GM18499 (cell line): Measurements from ENCODE around the gene DISC1.
"Not testable (repeated sequence)": the region's sequence is repeated elsewhere in the genome, so short reads cannot be mapped to it uniquely, and the experiment has no call there.

Source experiments
- ATAC-seq: cut with Tn5 transposase; IDR thresholded peaks from one replicate; pipeline ENCODE4 v1.9.1; 2021; ENCODE audit warnings: moderate number of reproducible peaks; ENCODE audit not compliant: insufficient read depth, unreplicated experiment

DISC1 gene

DNA sequence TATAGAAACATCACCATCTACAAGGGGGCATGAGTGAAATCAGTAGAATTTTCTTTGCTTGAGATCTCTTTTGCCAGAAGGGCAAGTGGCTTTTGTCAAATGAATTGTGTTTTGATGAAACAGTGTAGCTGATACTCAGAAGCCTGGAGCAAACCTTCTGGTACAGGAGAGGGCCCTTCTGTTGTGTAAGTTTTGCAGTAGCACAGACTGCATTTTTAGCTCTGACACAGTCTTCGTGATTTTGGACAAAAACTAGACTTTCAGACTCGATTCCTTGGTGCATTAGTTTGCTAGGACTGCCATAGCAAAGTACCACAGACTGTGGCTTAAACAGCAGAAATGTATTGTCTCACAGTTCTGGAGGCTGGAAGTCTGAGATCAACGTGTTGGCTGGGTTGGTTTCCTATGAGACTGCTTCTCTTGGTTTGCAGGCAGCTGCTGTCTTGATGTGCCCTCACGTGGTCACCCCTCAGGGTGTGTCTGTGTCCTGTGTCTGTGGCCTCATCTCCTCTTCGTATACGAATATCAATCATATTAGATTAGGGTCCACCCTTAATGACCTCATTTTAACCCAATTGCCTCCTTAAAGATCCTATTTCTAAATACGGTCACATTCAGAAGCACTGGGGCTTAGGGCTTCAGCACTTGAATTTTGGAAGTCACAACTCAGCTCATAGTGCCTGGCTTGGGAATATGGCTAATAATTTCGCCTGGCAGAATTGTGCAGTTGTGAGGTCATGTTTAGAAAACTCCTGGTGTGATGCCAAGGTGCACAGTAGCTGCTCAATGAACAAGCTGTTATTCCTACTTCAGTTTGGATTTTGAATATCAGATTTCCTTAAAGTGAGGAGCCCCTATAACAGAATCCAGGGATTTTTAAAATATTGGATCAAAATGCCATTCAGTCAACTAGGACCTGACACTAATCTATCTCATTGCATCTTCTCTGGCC, 21.2 kb upstream of the DISC1 start:
- ATAC-seq: no peak

DNA sequence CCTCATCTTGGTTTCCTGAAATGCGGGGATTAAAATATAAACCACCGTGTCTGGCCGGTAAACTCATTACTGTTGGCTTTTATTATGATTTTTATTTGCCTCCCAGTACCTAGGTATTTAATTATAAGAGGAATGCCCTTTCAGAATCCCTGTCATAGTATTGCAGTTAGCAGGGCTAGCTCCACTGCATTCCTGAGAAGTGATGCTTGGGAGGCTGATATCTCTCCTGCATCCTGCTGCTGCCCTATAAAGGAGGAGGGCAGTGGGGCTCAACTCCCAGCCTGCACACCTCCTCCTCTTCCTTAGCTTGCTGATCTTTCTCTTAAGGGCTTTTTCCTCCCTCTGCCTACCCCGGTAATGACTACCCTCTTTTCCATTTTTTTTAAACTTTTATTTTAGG, 19.9 kb upstream of the DISC1 start:
- no peak for ATAC-seq

DNA sequence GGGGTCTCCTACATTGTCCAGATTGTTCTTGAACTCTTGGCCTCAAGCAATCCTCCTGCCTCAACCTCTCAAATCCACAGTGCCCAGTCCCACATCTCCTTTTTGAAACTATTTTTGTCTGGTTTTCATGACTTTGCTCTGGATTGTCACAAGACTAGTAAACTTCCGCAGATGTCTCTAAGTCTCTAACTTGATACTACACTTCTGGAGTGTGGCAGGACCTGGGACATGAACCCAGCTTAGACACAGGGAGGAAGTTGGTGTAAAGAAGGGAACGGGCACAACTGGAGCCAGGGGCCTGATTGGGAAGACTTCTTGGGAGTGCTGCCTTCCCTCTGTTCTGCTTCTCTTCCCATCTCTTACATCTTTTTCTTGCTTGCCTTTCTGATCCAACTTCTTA, 16.2 kb upstream of the DISC1 start:
- ATAC-seq: no peak

DNA sequence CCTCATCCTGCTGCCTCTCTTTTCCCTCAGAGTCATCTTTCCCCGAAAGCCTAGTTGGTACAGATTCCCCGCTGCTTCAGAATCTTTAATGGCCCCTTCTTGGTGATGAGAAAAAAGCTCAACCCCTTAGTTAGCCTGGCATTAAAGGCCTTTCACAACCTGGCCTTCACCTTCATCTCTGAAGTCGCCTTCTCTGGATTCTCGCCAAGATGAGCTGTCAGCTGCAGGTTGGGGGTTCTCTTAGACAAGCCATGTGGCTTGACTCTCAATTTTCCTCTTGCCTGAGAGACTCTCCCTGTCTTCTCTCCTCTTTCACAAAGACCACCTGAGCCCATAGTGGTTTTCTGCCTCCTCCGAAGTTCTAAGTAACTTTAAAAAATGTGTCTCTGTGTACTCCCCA, 15.5 kb upstream of the DISC1 start:
- no peak for ATAC-seq

DNA sequence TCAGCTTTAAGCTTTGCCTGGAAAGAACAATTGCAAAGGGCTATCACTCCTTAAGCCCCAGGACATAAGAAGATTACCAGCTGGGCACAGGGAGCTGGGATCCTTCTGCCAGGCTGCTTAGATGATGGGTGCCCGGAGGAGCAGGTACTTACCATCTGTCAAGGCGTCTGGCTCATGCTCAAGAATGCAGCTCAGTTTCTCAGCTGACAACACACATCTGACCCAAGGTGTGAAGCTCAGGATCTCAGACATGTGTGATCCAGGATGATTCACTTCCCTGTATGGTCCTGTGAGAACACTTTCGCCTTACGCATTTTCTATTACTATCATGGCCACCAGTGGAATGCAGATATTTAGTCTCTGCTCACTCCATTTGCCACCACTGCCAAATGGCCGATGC, 14.7 kb upstream of the DISC1 start:
- no peak for ATAC-seq

DNA sequence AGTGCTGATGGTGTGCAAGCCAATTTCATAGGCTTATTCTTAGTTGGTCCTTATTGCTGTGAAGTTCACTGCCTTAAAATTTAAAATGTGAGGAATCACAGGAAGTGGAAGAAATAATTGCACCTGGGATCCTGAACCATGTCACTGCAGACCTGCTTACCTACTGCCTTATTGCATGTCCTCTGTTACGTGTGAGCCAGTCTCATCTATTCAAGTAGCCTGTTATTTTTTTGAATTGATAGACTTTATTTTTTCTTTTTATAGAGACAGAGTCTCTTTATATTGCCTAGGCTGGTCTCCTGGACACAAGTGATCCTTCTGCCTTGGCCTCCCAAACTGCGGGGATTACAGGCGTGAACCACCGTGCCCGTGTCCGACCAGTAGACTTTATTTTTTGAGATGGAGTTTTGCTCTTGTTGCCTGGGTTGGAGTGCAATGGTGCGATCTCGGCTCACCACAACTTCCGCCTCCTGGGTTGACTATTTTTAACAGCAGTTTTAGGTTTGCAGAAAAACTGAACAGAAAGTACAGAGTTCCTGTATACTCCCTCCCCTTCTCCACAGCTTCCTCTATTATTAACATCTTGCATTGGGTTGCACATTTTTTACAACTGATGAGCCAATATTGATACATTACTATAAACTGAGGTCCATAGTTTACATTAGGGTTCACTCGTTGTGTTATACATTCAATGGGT, 14.0 kb upstream of the DISC1 start:
- ATAC-seq: peak; percentile 92

DNA sequence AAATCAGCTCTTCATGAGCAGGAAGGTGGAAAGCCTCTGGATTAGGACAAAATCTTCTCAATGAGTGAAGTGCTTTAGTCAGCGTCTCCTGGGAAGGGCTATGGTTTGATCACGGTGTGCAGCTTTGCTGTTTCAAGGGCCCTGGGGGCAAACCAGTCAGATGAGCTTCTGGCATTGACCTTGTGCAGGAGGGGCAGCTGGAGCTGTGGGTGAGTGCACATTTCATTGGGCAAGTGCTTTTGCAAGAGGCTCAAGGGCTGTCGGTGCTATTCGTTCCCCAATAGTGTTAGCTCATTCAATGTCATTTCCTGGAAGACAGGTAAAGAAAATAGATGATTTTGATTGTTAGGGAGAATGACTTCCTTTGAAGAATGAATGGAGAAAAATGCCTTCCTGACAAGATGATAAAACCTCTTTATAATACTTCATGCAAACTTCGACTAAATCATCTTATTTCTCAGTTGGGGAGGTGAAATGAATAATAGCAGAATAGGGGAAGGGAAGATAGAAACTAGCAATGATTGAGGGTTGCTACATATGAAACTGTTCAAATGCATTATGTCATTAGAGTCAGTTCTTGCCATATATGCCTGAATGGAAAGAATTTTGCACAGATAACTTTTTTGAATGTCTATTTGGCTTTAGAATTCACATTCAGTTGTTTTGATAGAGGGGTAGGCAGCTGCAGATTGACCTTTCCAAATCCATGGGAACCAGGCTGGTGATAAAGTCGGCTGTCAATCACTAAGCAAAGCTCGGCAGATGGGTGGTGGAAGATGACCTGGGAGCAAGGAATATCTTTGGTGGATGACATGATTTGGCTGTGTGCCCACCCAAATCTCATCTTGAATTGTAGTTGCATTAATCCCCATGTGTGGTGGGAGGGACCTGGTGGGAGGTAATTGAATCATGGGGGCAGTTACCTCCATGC, 12.9 kb upstream of the DISC1 start:
- ATAC-seq: no peak

DNA sequence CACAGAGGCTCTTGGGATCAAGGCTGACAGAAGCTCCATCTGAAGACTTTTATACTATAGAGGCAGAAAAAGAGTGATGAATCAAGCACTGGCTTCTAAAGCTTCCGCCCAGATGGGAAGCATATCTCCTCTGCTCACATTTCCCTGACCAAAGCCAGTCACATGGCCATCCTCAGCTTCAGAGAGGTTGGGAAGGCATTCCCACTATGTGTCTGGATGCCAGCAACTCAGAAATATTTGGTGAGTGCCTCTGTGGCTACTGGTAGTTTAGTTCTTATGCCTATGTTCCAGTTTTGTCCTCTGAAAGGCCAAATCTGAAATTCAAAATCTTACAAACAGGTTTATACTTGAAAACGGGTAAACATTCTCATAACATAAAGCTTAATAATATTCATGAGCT, 9.9 kb upstream of the DISC1 start:
- no peak for ATAC-seq

DNA sequence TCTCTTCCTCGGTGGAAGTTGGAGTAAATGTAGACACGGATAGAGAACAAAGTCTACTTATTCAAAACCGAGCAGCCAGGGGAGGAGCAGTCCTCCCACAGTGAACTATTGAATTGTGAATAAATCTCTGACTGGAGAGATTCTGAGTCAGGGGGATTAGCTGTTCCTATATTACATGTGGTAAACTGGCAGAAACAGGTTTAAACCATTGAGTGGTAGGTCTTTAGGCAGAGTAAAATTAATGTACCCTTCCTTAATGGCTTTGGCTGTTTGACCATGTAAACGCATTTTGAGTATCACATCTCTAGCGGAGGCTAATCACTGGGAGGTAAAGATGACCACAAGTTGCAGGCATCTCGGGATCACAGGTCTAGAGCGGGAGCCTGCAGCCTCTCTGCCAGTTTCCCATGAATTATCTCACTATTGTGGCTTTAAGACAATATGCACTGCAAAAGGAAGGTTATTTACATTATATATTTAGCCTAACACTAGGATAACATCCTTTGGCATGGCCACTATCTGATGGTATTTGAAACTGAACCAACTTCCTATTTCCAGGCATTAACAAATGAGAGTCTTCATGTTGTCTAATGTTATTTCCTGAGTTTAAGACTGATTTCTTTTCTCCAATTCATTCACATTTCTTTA, 7.9 kb upstream of the DISC1 start:
- ATAC-seq: no peak

DNA sequence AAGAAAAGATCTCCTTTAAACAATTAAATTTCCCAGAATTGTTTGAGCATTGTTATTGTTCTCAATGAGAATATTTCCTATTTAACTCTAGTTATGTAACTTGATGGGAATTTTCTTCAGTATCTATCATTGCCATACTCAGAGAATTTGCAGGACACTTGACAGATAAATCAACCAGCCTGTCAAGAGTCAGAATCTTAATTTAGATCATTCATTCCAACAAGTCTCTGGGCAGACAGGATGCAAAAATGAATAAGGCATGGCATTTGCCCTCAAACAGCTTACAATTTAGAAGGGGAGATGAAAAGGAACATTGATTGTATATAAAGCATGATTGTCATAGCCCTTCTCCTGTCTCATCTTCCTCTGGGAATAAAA, 7.3 kb upstream of the DISC1 start:
- ATAC-seq: no peak

DNA sequence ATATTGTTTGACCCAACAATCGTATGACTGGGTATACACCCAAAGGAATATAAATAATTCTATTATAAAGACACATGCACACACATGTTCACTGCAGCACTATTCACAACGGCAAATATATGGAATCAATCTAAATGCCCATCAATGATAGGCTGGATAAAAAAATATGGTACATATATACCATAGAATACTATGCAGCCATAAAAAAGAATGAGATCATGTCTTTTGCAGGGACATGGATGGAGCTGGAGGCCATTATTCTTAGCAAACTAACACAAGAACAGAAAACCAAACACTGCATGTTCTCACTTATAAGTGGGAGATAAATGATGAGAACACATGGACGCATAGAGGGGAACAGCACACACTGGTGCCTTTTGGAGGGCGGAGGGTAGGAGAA, 1.5 kb upstream of the DISC1 start:
- ATAC-seq: not testable (repeated sequence)

DNA sequence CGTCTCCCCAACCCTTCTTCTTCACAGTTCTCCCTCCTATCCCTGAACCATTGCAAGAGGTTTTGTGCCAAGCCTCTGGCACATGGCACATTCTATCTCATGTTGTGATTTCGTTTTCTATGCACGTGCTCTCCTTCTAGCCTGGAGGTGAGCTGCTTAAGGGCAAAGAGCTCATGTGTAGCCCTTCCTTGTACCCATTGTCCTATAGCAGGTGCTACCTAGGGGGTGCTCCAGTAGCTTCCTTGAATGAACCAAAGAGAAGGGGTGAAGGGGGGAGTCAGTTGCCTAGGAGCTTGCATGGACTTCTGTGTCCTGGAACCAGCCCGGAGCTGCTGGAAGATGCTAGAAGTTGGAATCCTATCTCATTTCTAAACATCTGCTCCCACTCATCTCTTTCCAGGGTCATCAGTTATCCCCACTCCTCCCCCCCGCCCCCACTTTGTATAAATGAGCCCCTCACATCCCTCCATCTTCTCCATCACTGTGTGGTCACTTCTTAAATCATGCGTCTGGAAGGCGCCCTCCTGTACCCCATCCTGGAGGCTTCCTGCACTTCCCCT, 535 bp upstream of the DISC1 start:
- ATAC-seq: no peak

DNA sequence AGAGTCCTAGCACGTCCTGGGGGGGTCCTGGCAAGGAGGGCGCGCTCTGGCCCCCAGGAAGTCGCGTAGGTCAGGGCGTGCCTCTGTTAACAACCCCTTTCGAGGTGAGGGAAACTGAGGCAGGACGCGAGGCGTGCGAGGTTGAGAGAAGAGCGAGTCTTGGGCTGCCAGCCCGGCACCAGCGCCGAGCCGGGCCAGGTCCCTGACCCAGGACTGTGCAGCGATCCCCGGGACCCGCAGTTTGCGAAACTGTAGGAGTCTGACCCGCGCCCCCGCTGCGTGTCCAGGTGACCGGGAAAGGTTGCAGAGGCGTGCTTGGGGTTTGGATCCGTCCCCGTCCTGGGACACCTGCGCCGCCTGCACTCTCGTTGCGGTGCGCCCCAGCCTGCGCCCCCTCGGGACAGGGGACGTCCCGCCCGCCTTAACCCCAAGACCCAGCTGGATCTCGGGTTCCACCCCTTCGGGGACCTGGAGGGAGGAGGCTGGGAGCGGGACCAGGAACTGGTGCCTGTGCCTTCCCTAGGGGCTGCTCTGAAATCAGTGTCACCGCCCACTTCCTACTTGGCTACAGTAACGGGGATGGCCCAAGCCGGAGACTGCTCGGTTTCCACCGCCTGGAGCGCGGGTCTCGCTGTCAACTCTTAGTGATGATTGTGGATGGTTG, 493 bp downstream of the DISC1 start:
- ATAC-seq: peak; percentile 44

DNA sequence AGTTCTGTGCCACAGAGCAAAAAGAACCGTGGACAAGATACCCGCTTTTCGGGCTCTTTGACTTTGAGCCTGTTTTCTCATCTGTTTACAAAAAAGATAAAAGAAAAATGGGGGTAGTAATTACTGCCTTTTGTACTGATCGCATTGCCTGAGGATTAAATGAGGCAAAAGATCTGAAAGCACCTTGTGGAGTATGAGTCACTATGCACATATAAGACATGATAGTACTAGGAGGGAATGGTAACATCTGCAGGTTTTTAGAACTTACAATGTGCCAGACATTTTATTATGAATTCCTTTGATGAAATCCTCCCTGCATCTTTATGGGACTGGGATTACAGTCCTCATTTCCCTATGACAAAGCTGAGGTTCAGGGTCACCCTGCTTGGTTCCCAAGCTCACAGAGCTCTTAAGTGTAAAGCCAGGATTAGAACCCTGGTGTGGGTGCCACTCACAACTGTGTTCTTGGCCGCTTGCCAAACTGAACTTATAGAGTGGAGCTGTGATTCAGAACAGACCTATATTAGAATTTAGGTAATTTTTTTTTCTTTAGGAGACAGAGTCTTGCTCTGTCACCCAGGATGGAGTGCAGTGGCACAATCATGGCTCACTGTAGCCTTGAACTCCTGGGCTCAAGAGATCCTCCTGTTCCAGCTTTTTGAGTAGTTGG, 1.8 kb downstream of the DISC1 start:
- ATAC-seq: no peak

DNA sequence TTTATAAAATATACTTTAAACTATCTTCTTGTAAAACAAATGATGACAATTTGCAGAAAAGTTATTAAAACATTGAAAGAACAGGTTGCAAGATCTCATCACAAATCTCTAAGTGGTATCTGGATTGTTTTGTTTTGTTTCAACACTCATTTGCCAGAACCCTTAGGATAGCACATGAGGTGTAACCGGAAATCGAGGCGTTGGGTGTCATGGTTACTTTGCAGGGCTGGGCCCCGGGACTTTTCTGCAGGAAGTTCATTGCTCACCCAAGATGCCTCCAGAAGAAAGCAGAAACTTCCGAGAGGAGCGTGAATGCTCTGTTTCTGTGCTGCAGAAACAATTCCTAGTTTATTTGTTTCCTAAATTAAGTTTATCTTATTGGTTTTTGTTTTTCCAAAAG, 2.5 kb downstream of the DISC1 start:
- no peak for ATAC-seq

DNA sequence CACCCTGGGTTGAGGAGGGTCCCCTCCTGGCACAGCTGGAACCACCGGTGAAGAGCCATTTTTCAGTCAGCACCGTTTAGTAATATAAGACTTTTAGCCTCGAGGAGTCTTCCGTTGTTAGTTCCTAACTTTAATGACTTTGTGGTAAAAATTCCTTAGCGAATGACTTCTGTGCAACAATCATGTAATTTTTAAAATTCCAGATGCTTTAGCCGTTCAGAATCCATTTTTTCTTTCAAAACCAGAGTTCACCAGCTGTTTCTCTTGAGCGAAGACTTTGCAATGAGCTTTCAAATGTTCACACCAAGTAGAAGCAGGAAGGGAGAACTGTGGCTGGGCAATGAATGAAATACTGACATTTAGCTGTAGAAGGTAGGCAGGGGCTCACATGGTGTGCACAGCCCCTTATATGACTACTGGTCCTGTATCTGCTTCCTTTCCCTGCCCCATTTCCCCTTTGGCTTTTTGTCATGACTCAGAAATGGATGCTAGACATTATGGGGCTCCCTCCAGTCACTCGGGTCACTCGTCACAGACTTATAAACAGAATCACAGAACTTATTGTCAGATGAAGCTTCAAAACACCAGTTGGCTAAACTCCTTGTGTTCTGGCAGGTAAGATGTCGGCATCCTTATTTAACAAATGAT, 4.1 kb downstream of the DISC1 start:
- ATAC-seq: no peak

DNA sequence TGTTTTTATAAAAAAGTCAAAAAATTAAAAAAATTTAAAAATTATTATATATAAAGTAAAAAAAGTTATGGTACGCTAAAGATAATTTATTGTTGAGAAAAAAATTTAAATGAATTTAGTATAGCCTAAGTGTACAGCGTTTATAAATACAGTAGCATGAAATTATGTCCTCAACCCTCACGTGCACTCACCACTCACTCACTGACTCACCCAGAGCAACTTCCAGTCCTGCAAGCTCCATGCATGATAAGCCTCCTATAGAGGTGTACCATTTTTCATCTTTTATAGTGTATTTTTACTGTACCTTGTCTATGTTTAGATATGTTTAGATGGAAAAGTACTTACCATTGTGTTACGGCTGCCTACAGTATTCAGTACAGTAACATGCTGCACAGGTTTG, 5.1 kb downstream of the DISC1 start:
- ATAC-seq: no peak

DNA sequence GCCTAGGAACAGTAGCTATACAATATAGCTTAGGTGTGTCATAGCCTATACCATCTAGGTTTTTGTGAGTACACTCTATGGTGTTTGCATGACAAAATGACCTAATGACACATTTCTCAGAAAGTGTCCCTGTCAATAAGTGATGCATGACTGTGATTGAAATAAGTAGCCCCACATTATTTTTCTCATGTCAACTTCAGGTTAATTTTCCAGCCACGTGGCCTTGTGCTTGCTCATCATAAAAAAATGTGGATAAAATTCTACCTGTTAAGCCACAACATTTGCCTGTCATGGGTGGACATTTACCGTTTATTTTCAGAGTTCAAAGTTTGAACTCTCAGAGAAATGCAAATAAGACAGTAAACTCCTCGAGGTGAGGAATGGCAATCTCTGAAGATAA, 5.5 kb downstream of the DISC1 start:
- no peak for ATAC-seq
